Renal cortex interstitium (tissue), 11 donors: ENCODE data around the gene CMIP. TPM values are rescaled to one million over a fixed set of nuclear protein-coding genes. Genes with fewer than 3 reads are reported as not detected.

Experiments used
- DNase-seq, 11 donors: peaks; one replicate each; pipeline ENCODE4 v3.0.0-alpha.2; 2013; ENCODE audit warnings: low read depth in 9 of 11, low spot score in 4 of 11; ENCODE audit errors: extremely low read depth in 1 of 11
- polyA plus RNA-seq, 3 donors: library from polyadenylated mRNA; unstranded; fragments of 120-200 nt; gene quantifications; one replicate each; pipeline ENCODE4 v1.2.1, GENCODE V29; 2013; ENCODE audit not compliant: insufficient read length in 3 of 3

The CMIP gene
- polyA plus RNA-seq, 3 donors: 41.0 to 55.1 (median 46.0) TPM

- DNase-seq: no peak
These were observed 40.5 kb downstream of the CMIP start for GRCh38 chr16:81484908-81485624.

GRCh38 chr16:81485824-81486539 is 41.4 kb downstream of the CMIP start:
- no peak for DNase-seq

DNA sequence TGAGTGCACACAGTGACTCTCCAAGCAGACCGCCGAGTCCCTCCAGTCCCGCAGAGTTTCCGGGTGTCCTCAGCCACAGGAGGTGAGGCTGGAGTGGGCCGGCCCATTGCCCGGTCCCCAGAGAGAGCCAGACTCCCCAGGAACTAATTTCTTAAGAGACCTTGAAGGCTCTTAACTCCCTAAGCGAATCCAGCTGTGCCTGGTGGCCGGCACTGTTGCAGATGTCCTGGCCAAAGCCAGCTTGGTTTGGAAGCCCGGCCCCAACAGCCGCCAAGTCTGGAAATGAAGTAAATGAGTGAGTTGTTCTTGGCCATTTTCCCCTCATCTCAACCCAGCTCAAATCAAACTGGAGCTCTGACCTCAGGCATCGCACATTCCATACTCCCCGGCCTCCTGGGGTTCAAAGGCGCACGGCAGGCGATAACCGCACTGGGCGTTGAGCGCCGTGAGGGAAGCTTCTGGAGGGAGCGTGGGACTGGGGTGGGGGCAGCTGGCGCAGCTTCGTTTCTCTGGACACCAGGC is 42.0 kb downstream of the CMIP start:
- peak in 5 of 11 donors; percentile 44 to 62 (median 57) for DNase-seq

- DNase-seq: no peak
These were observed 42.7 kb downstream of the CMIP start for GRCh38 chr16:81487301-81487720.

GRCh38 chr16:81488687-81489411 is 44.2 kb downstream of the CMIP start:
- DNase-seq: no peak

DNA sequence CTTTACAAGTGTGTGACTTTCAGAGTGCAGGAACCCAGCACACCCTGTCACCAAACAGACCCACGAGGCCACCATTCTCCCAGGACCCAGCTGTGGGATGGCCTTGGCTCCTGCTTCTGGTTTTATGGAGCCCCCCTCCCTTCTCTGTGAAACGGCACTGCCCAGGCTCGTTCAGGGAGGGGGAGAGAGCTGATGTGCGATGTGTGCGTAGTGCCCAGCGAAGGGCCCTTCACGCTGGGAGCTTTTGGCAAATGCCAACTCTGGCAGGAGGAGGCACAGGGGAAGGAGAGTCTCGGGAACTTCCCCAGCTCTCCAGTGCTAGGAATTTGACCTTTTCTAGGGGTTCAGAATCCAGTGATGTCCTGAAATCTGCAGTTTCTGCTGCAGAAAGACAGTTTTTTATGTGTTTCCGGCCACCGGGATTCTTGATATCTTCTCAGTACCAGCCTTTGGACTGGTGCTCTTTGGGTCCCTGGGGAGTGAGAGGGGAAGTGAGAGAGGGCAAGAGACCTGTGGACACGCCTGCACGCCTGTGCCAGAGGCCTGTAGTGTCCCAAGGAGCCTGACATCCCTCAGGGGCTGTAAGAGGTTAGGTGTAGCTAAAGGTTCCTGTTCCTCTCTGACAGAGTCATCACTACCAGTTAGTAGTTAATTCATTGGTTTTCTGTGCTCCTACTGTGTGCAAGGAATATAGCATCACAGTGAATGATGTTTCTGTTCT is 45.1 kb downstream of the CMIP start:
- DNase-seq: no peak

GRCh38 chr16:81491541-81492188 is 47.1 kb downstream of the CMIP start:
- no peak for DNase-seq

DNA sequence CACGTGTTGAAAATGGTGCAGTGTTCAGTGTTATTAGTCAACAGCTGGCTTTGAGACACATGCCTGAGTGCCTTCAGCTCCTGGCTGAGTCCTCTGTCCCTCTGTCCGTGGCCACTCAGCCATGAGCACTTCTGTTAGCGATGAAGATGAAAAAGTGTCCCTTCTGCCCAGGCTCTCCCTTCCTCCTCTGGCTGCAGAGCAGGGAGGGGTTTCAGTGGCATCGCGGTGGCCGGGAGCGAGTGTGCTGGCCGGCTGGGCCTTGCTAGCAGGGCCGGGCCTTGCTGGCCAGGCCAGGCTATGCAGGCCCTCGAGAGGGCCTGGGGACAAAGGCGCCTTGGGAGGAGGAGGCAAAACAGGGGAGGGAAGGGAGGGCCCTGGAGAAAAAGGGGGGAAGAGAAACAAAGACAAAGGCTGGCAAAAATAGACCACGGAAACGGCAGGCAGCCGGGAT is 47.7 kb downstream of the CMIP start:
- DNase-seq: no peak

GRCh38 chr16:81492965-81493754 is 48.6 kb downstream of the CMIP start:
- no peak for DNase-seq

GRCh38 chr16:81493755-81494433 is 49.3 kb downstream of the CMIP start:
- DNase-seq: peak in 1 of 11 donors; percentile 47

GRCh38 chr16:81494434-81494806 is 49.8 kb downstream of the CMIP start:
- no peak for DNase-seq

DNA sequence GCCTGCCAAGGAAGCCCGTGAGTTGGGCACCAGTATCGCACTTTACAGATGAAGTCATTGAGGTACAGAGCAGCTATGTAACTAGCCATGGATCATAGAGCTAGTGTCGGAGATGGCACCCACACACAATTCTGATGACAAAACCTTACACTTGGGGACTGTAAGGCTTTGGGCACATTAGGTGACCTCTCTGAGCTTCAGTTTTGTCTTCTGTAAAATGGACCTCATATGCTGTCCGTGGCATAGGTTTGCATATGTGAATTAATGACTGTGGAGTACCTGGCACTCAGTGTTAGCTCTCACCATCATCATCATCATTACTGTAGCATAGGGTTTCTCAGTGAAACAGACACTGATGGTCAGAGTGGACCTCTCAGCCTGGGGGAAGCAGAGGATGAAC is 50.3 kb downstream of the CMIP start:
- no peak for DNase-seq

GRCh38 chr16:81495321-81496234 is 51.0 kb downstream of the CMIP start:
- DNase-seq: no peak

- DNase-seq: no peak
These were observed 51.7 kb downstream of the CMIP start for GRCh38 chr16:81496321-81496720.

GRCh38 chr16:81496742-81497141 is 52.1 kb downstream of the CMIP start:
- DNase-seq: no peak

- DNase-seq: no peak
These were observed 53.1 kb downstream of the CMIP start for GRCh38 chr16:81497690-81498089.
